PC-3 (cell line): ENCODE results near the gene LRRC75A. TPM values are rescaled to one million over a fixed set of nuclear protein-coding genes. Genes with fewer than 3 reads are reported as not detected.

Source experiments
- ATAC-seq: fragments of 200-7000 bp; cut with Tn5 transposase; 2 replicates; pipeline ENCODE4 v1.9.1; 2020; ENCODE audit warnings: mild to moderate bottlenecking, moderate library complexity
- BruUV-seq: library from RNA; stranded (reverse); fragments of 400-500 nt; replicated peaks from 2 replicates; lab custom pipeline; 2021; lab: Mats Ljungman, UMichigan
- CTCF ChIA-PET: fragments of 300-600 bp; sonication (Branson Sonifier 250); formaldehyde crosslinking; loops from one replicate; lab custom pipeline; 2022; ENCODE audit warnings: antibody characterized with exemption; lab: Charles Lee
- POLR2A ChIA-PET: fragments of 300-600 bp; sonication (Branson Sonifier 250); formaldehyde crosslinking; loops from one replicate; lab custom pipeline; 2022; ENCODE audit warnings: antibody characterized with exemption; ENCODE audit not compliant: unreplicated experiment; lab: Charles Lee
- DNase-seq: peaks from one replicate; pipeline ENCODE4 v3.0.0-alpha.2; 2015
- H2AFZ ChIP-seq: fragments of 300-600 bp; sonication (generic); 2 replicates; pipeline ENCODE4 v1.6.0; 2016; ENCODE audit warnings: antibody characterized with exemption, low read length
- H3F3A ChIP-seq: fragments of 300-600 bp; sonication (generic); one replicate; pipeline ENCODE4 v1.6.0; 2017; ENCODE audit warnings: antibody characterized with exemption, low read length, control low read depth, mild to moderate bottlenecking; ENCODE audit not compliant: unreplicated experiment
- H3K27ac ChIP-seq: fragments of 300-600 bp; sonication (generic); 2 replicates; pipeline ENCODE4 v1.5.1; 2016; ENCODE audit warnings: mild to moderate bottlenecking, low read length
- H3K27me3 ChIP-seq: fragments of 300-600 bp; sonication (generic); 2 replicates; pipeline ENCODE4 v1.6.1; 2016; ENCODE audit warnings: low read length, mixed read lengths
- H3K36me3 ChIP-seq: fragments of 300-600 bp; sonication (generic); 2 replicates; pipeline ENCODE4 v1.6.1; 2016; ENCODE audit warnings: low read depth, mixed run types, low read length, mixed read lengths
- H3K4me1 ChIP-seq: fragments of 300-600 bp; sonication (generic); 2 replicates; pipeline ENCODE4 v1.5.1; 2016; ENCODE audit warnings: low read length; ENCODE audit not compliant: insufficient read depth
- H3K4me2 ChIP-seq: fragments of 300-600 bp; sonication (generic); 2 replicates; pipeline ENCODE4 v1.6.0; 2016; ENCODE audit warnings: low read length
- H3K4me3 ChIP-seq: fragments of 300-600 bp; sonication (generic); 2 replicates; pipeline ENCODE4 v1.5.1; 2016; ENCODE audit warnings: mild to moderate bottlenecking, low read length, mixed read lengths
- H3K79me2 ChIP-seq: fragments of 300-600 bp; sonication (generic); 2 replicates; pipeline ENCODE4 v1.6.1; 2017; ENCODE audit warnings: low read length, mixed read lengths
- H3K9ac ChIP-seq: fragments of 300-600 bp; sonication (generic); 2 replicates; pipeline ENCODE4 v1.6.0; 2016; ENCODE audit warnings: mild to moderate bottlenecking, low read length
- H3K9me2 ChIP-seq: fragments of 300-600 bp; sonication (generic); replicated peaks from 2 replicates; pipeline ENCODE4 v1.6.1; 2016; ENCODE audit warnings: mixed run types, low read length, mixed read lengths
- H3K9me3 ChIP-seq: fragments of 300-600 bp; sonication (generic); 2 replicates; pipeline ENCODE4 v1.6.1; 2016; ENCODE audit warnings: low read length, mixed read lengths
- H4K20me1 ChIP-seq: fragments of 300-600 bp; sonication (generic); 2 replicates; pipeline ENCODE4 v1.6.1; 2016; ENCODE audit warnings: low read length, mixed read lengths
- CTCF ChIP-seq: fragments of 300-600 bp; sonication (generic); conservative IDR thresholded peaks from 2 replicates; pipeline ENCODE4 v1.5.1; 2017; ENCODE audit warnings: antibody characterized with exemption, low read depth, mild to moderate bottlenecking, low read length
- EZH2 ChIP-seq: fragments of 300-600 bp; sonication (generic); IDR thresholded peaks from one replicate; pipeline ENCODE4 v1.6.1; 2017; ENCODE audit warnings: antibody characterized with exemption, mild to moderate bottlenecking, low read length; ENCODE audit not compliant: unreplicated experiment
- EZH2phosphoT487 ChIP-seq: fragments of 300-600 bp; sonication (generic); IDR thresholded peaks from 2 replicates; pipeline ENCODE4 v1.6.1; 2018; ENCODE audit warnings: mild to moderate bottlenecking, antibody characterized with exemption, low read length, borderline replicate concordance
- intact Hi-C: fragments of 100-400 bp; cut with micrococcal nuclease; formaldehyde crosslinking; loops from 2 replicates; pipeline ENCODE4 v1.9.0; 2023
- total RNA-seq: library from RNA; depleted of rRNA; stranded (reverse); fragments of >200 nt; gene quantifications from 2 replicates; pipeline ENCODE4 v1.2.3, GENCODE V29; 2014

Gene LRRC75A
- total RNA-seq, 1 experiment from 2014 or later: 15.8 TPM

GRCh38 chr17:16470265-16470664, 21.7 kb downstream of the LRRC75A start:
- intact Hi-C loops: no loop called here
- ATAC-seq (no peak), DNase-seq (no peak)
- no peaks in the 10 kb centered on the region for H3K79me2 ChIP-seq
- no peaks in the 10 kb centered on the region for H3K4me1 ChIP-seq
- H4K20me1 ChIP-seq: no peaks in the 10 kb centered on the region
- no peak overlapping the region for H3K9ac ChIP-seq
- BruUV-seq: no TSS peak
- H3K4me3 ChIP-seq: no peak overlapping the region
- ChIA-PET CTCF (no interaction called here), POLR2A (no interaction called here)
- H3K9me2 ChIP-seq: no peaks in the 10 kb centered on the region
- H3F3A ChIP-seq: no peaks in the 10 kb centered on the region
- TF ChIP-seq EZH2: no peak
- no peak for TF ChIP-seq EZH2phosphoT487
- TF ChIP-seq CTCF: no peak
- no peaks in the 10 kb centered on the region for H3K9me3 ChIP-seq
- H2AFZ ChIP-seq: no peak overlapping the region
- no peaks in the 10 kb centered on the region for H3K36me3 ChIP-seq
- H3K27ac ChIP-seq: no peak overlapping the region
- H3K4me2 ChIP-seq: no peak overlapping the region
- no peaks in the 10 kb centered on the region for H3K27me3 ChIP-seq

GRCh38 chr17:16468428-16468992, 23.5 kb downstream of the LRRC75A start:
- Histone ChIP-seq H3K4me2 (no peak overlapping the region), H4K20me1 (no peaks in the 10 kb centered on the region), H3F3A (no peaks in the 10 kb centered on the region), H3K4me1 (no peaks in the 10 kb centered on the region), H3K9me3 (no peaks in the 10 kb centered on the region), H3K4me3 (no peak overlapping the region), H2AFZ (no peak overlapping the region), H3K27ac (no peak overlapping the region), H3K36me3 (no peaks in the 10 kb centered on the region), H3K79me2 (no peaks in the 10 kb centered on the region), H3K27me3 (no peaks in the 10 kb centered on the region), H3K9me2 (no peaks in the 10 kb centered on the region), H3K9ac (no peak overlapping the region)
- ChIA-PET CTCF (no interaction called here), POLR2A (no interaction called here)
- intact Hi-C loops: no loop called here
- BruUV-seq: no TSS peak
- ATAC-seq: no peak
- no peak for DNase-seq
- TF ChIP-seq EZH2phosphoT487 (no peak), EZH2 (no peak), CTCF (no peak)

- Histone ChIP-seq H3K9me2 (no peaks in the 10 kb centered on the region), H3F3A (no peaks in the 10 kb centered on the region), H3K27ac (no peak overlapping the region), H3K79me2 (no peaks in the 10 kb centered on the region), H3K27me3 (no peaks in the 10 kb centered on the region), H3K9ac (no peak overlapping the region), H2AFZ (no peak overlapping the region), H3K4me3 (no peak overlapping the region), H3K4me1 (no peaks in the 10 kb centered on the region), H4K20me1 (no peaks in the 10 kb centered on the region), H3K4me2 (no peak overlapping the region), H3K9me3 (no peaks in the 10 kb centered on the region), H3K36me3 (no peaks in the 10 kb centered on the region)
- no peak for ATAC-seq
- no TSS peak for BruUV-seq
- ChIA-PET POLR2A (no interaction called here), CTCF (no interaction called here)
- intact Hi-C loops: no loop called here
- no peak for DNase-seq
- no peak for TF ChIP-seq EZH2
- TF ChIP-seq CTCF: no peak
Measured at GRCh38 chr17:16467886-16468285, 24.1 kb downstream of the LRRC75A start.
